DLD1 (cell line): ENCODE results near the gene COX20.

Experiments
- in situ Hi-C: cut with HindIII; loops from 2 replicates; pipeline ENCODE4 v1.10.0; 2017; ENCODE audit warnings: low sequenced_read_pairs

Gene COX20

GRCh38 chr1:244850896-244851295 lies 15.4 kb downstream of the COX20 start:
- in situ Hi-C loops = no loop called here

GRCh38 chr1:244851546-244852231 lies 16.2 kb downstream of the COX20 start:
- in situ Hi-C loops = no loop called here

DNA sequence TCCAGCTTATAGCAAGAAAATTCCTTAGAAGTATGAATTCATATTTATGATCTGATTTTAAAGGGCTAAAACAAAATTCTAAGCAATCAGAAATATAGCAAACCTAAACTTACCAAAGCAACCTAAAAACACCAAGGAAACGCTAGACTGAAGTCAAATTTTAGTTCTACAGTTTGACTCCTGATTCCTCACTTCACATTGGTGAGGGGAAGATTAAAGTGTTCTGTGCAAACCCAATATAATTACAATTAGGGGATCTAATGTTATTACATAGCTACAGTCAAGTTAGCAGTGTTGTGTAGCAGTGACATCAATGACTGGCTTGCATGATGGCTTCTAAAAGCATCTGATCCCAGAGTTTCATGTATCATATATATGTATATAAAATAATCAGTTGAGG lies 17.2 kb downstream of the COX20 start:
- in situ Hi-C loops = no loop called here

DNA sequence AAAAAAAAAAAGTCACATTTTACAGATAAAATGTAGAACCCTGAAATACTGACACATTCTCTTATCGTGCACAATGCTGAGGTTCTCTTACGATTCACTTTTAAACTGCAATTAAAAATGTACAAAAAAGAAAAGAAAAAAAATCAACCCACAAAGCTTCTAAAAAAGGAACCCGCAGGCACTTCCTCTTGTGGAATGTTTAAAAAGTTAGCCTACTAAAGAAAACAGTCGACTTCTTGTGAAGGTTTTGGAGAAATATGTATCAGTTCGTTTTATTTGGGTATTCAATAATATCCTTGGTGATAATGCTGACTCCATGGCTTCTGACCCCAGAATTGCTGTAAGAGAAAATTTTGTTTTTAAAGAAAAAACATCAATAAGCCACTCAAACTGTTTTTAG lies 18.7 kb downstream of the COX20 start:
- in situ Hi-C loops = no loop called here

- in situ Hi-C loops = no loop called here
These were observed 19.6 kb downstream of the COX20 start for GRCh38 chr1:244854865-244855578.

- in situ Hi-C loops = no loop called here
These were observed 22.3 kb downstream of the COX20 start for GRCh38 chr1:244857761-244858160.

DNA sequence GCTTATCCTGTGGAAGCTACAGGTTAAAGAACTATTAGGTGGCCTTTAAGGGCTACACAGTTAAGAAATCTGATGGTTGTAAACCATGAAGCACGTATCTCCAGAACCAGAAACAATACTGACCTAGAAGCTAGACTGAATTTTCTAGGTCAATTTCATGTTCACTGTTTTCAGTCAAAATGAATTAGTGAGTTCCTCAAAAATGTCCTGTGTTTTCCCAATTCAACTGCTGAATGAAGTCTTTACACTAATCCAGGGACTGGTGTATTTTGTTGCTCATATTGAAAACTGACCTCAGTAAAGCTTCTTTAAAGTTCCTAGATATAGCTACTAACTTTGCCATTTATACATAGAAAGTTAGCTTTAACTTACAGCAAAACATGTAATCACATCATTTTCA lies 22.9 kb downstream of the COX20 start:
- in situ Hi-C loops = no loop called here

GRCh38 chr1:244860078-244860477 lies 24.6 kb downstream of the COX20 start:
- in situ Hi-C loops = no loop called here

GRCh38 chr1:244860914-244861610 lies 25.6 kb downstream of the COX20 start:
- in situ Hi-C loops = no loop called here

- in situ Hi-C loops = no loop called here
These were observed 26.2 kb downstream of the COX20 start for GRCh38 chr1:244861683-244862082.

DNA sequence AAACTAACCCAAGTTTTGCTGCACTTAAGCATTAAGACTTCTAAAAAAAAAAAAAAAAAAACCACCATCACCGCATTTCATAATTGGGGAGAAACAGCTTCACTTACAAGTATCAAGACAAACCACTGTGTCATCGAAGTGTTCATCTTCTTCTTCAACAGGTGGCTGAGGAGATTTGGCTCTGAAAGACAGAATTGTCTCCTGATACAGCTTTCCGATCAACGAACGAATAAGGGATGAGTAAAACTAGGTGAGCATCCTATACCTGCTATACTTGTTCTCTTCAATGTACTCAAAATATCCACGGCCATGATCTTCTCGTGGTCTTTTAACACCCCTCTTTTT lies 26.9 kb downstream of the COX20 start:
- in situ Hi-C loops = no loop called here

- in situ Hi-C loops = no loop called here
These were observed 27.4 kb downstream of the COX20 start for GRCh38 chr1:244862699-244863490.

- in situ Hi-C loops = no loop called here
These were observed 28.2 kb downstream of the COX20 start for GRCh38 chr1:244863491-244864252.

DNA sequence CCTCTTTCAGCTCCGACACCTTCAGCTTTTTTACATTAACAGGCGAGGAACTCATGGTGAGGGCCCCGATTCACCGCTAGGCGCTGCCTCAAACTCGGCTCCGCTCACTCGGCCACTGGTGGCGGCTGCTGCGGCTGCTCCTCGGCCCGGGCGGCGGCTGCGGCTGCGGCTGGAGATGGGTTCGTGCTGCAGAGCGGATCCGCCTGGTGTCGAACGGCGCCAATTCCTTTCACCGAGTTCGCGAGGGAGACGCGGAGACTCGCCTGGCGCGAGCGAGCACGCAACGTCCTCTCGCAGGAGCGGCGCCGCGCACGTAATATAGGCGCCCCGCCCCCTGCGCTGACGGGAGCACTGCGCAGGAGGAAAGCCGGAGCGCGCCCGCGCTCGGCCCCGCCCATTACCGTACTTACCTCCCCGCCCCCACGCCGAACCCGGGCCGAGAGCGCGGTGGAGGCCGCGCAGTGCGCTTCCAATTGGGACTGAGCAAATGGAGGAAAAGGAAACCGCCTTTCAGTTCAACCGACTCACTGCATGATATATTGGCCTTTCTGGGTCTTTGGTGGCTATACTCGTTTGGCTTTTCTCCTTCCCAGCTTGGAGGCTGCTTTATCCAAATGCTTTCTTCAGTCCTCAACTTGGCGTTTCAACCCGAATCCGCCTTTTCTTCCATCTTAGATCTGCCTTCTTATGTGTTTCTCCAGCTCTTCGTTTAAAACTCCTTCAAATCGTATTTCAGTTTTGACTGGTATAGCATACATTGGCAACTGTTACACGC lies 29.0 kb downstream of the COX20 start, which contains the start of gene HNRNPU:
TSS of gene HNRNPU (minus strand) at position 291 of the 775 bp plus-strand sequence. CDS start at position 55, 236 bp downstream.
- in situ Hi-C loops = no loop called here

DNA sequence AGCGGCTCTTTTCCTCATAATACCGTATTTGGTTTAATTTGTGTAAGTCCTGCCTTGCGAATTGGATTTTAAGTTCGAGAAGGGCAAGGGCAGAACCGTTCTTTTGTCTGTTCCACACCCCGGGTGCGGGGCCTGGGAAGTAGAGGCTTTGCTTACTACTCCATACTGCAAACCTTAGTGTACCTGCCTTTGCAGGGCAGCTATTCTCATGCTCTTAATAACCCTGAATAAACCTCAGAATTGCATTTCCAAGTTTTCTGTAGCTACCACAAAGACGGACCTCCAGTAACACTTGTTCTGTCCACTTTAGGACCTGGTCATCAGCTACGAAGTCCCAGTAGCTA lies 29.5 kb downstream of the COX20 start:
- in situ Hi-C loops = no loop called here

- in situ Hi-C loops = no loop called here
These were observed 30.4 kb downstream of the COX20 start for GRCh38 chr1:244865820-244866219.

GRCh38 chr1:244866355-244866754 lies 30.9 kb downstream of the COX20 start:
- in situ Hi-C loops = no loop called here

- in situ Hi-C loops = no loop called here
These were observed 33.3 kb downstream of the COX20 start for GRCh38 chr1:244868484-244869363.

GRCh38 chr1:244869364-244869827 lies 33.9 kb downstream of the COX20 start:
- in situ Hi-C loops = no loop called here
